CD8-positive, alpha-beta memory T cell (primary cell): ENCODE results near the gene C10orf105. TPM values are rescaled to one million over a fixed set of nuclear protein-coding genes. Genes with fewer than 3 reads are reported as not detected.

Experiments
- CTCF ChIA-PET: fragments of 350-600 bp; sonication (Branson Sonifier 250); formaldehyde crosslinking; loops from one replicate; lab custom pipeline; 2021; ENCODE audit warnings: antibody characterized with exemption; lab: Charles Lee
- POLR2A ChIA-PET: fragments of 350-600 bp; sonication (Branson Sonifier 250); formaldehyde crosslinking; loops from one replicate; lab custom pipeline; 2021; ENCODE audit warnings: antibody characterized with exemption; lab: Charles Lee
- DNase-seq, 5 donors: peaks; one replicate each; pipeline versions ENCODE4 v3.0.0 to v3.0.0-alpha.2; 2020 to 2022; ENCODE audit warnings: mixed read lengths in 1 of 5
- H3K27ac ChIP-seq: one replicate; pipeline ENCODE4 v1.7.0; 2013; ENCODE audit warnings: low read depth, mild to moderate bottlenecking, low read length, moderate library complexity
- H3K27me3 ChIP-seq: 2 replicates; pipeline ENCODE4 v1.7.0; 2013; ENCODE audit warnings: low read length, mild to moderate bottlenecking; ENCODE audit not compliant: insufficient read depth, poor library complexity, severe bottlenecking
- H3K36me3 ChIP-seq: 2 replicates; pipeline ENCODE4 v1.7.0; 2013; ENCODE audit warnings: mild to moderate bottlenecking, low read length, moderate library complexity; ENCODE audit not compliant: insufficient read depth
- H3K4me1 ChIP-seq: 2 replicates; pipeline ENCODE4 v1.7.0; 2013; ENCODE audit warnings: mild to moderate bottlenecking, low read length, moderate library complexity; ENCODE audit not compliant: insufficient read depth
- H3K4me3 ChIP-seq: 2 replicates; pipeline ENCODE4 v1.7.0; 2013; ENCODE audit warnings: mild to moderate bottlenecking, low read length
- H3K9me3 ChIP-seq: 2 replicates; pipeline ENCODE4 v1.7.0; 2013; ENCODE audit warnings: mild to moderate bottlenecking, low read length
- H3K27ac Mint-ChIP-seq, 8 donors: one replicate each; pipeline ENCODE4 v1.8.0; 2020 to 2021; ENCODE audit warnings: mixed read lengths in 8 of 8, mild to moderate bottlenecking in 6 of 8, inconsistent platforms in 3 of 8, moderate library complexity in 3 of 8
- H3K27me3 Mint-ChIP-seq, 2 donors: one replicate each; pipeline ENCODE4 v1.8.0; 2020 to 2021; ENCODE audit warnings: mixed read lengths in 2 of 2, mild to moderate bottlenecking in 1 of 2, moderate library complexity in 1 of 2
- H3K36me3 Mint-ChIP-seq, 3 donors: one replicate each; pipeline ENCODE4 v1.8.0; 2020 to 2021; ENCODE audit warnings: mixed read lengths in 3 of 3, inconsistent platforms in 1 of 3, mild to moderate bottlenecking in 1 of 3
- H3K4me1 Mint-ChIP-seq, 3 donors: one replicate each; pipeline ENCODE4 v1.8.0; 2020 to 2021; ENCODE audit warnings: mixed read lengths in 3 of 3, inconsistent platforms in 1 of 3, mild to moderate bottlenecking in 1 of 3
- H3K4me3 Mint-ChIP-seq, 7 donors: one replicate each; pipeline ENCODE4 v1.8.0; 2020 to 2021; ENCODE audit warnings: mixed read lengths in 7 of 7, mild to moderate bottlenecking in 6 of 7, moderate library complexity in 4 of 7, inconsistent platforms in 2 of 7
- H3K9me3 Mint-ChIP-seq, 5 donors: one replicate each; pipeline ENCODE4 v1.8.0; 2020 to 2022; ENCODE audit warnings: mixed read lengths in 5 of 5, mild to moderate bottlenecking in 3 of 5, moderate library complexity in 2 of 5, inconsistent platforms in 1 of 5
- polyA plus RNA-seq: library from polyadenylated mRNA; unstranded; fragments of 300-500 nt; fragmentation: Illumina TruSeq; gene quantifications from one replicate; pipeline ENCODE4 v1.2.3, GENCODE V29; 2021
- total RNA-seq, 2 experiments: library from RNA; stranded (reverse); gene quantifications; one replicate each; pipeline ENCODE4 v1.2.3, GENCODE V29; 2021

Gene C10orf105
- total and polyA plus RNA-seq, 3 experiments from 2014 or later, result 0.04 to 0.23 (median 0.11) TPM

GRCh38 chr10:71754562-71754961 is 35.0 kb upstream of the C10orf105 start:
- Mint-ChIP-seq H3K27me3 (no peaks in the 10 kb centered on the region), H3K4me1 (peaks cover 75 to 92% (median 82%) of the 10 kb centered on the region in 3 donors), H3K27ac (peak overlapping the region; percentile 54 to 97 (median 90)), H3K9me3 (no peaks in the 10 kb centered on the region), H3K36me3 (peaks cover 2 to 83% (median 16%) of the 10 kb centered on the region in 3 donors), H3K4me3 (peak overlapping the region in 3 of 7 donors; percentile 5 to 79 (median 34))
- H3K4me1 ChIP-seq, result peaks cover 98% of the 10 kb centered on the region
- peaks cover 17% of the 10 kb centered on the region for H3K36me3 ChIP-seq
- no peak overlapping the region for H3K4me3 ChIP-seq
- no peaks in the 10 kb centered on the region for H3K9me3 ChIP-seq
- H3K27ac ChIP-seq, result peak overlapping the region; percentile 48
- ChIA-PET CTCF (interaction anchor here (1.1 to 7.6 kb wide), 3 partner anchors 12 to 28 kb away, joined by 5 to 89 read pairs (median 10); partner anchors contain the start of gene VSIR), POLR2A (interaction anchor here (1.2 to 3.9 kb wide), 3 partner anchors 13 to 18 kb away, joined by 3 to 24 read pairs (median 5); partner anchors contain the start of gene VSIR)
- no peak for DNase-seq
- H3K27me3 ChIP-seq, result no peaks in the 10 kb centered on the region

GRCh38 chr10:71753960-71754505 is 34.5 kb upstream of the C10orf105 start:
- ChIA-PET POLR2A (interaction anchor here (1.2 kb wide), 1 partner anchor 15 kb away, joined by 3 read pairs; no protein-coding TSS in a partner anchor), CTCF (interaction anchor here (7.6 kb wide), 1 partner anchor 20 kb away, joined by 89 read pairs; the partner anchor contains the start of gene VSIR)
- H3K27ac Mint-ChIP-seq, result peak overlapping the region; percentile 71 to 97 (median 91)
- no peaks in the 10 kb centered on the region for H3K27me3 Mint-ChIP-seq
- Histone ChIP-seq H3K27me3 (no peaks in the 10 kb centered on the region), H3K9me3 (no peaks in the 10 kb centered on the region), H3K4me1 (peaks cover 99% of the 10 kb centered on the region), H3K4me3 (no peak overlapping the region), H3K36me3 (peaks cover 17% of the 10 kb centered on the region), H3K27ac (peak overlapping the region; percentile 48)
- peak overlapping the region in 2 of 7 donors; percentile 19 to 79 for H3K4me3 Mint-ChIP-seq
- peaks cover 2 to 78% (median 16%) of the 10 kb centered on the region in 3 donors for H3K36me3 Mint-ChIP-seq
- no peaks in the 10 kb centered on the region for H3K9me3 Mint-ChIP-seq
- no peak for DNase-seq
- peaks cover 80 to 94% (median 87%) of the 10 kb centered on the region in 3 donors for H3K4me1 Mint-ChIP-seq

DNA sequence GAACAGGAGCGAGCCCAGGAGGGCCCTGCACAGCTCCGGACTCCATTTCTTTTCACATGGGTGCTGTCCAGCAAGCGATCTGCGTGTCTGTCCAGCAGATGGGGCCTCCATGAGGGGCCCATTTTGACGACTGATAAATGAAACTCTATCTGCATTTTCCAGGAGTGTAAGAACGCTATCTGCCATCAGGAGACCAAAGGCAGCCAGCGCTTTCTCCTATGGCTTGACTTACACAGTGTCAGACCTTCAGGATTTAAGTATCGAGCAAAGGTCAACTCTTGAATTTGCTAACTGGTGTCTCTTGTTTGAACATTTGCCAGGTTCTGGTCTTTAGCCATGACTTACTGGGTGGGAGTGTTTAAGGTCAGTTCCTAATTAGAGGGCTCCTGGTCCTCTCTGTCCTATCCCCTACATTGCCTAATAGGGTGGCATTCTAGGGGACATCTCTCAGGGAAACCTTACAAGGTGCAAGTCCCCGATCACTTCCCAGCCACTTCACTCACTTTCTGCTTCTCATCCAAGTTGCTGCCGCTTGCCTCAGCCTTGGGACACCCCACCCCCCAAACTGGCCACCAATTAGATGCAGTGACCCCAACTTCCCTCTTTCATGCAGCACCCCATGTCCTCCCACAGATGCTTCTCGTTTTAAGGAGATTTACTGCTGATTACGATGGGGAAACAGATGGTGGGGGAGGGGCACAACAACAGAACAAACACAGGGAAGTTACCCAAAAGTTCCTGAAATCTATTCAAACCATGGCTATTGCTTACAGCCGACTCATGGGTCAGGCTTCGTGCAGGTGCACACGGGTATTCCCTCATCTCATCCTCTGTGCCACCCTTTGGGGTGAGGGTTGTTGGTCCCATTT is 33.7 kb upstream of the C10orf105 start:
- H3K4me3 Mint-ChIP-seq, result peak overlapping the region in 4 of 7 donors; percentile 27 to 64 (median 40)
- CTCF ChIA-PET, result interaction anchor here (1.0 to 7.6 kb wide), 6 partner anchors 9 to 59 kb away, joined by 4 to 89 read pairs (median 6); partner anchors contain the start of gene VSIR

GRCh38 chr10:71752391-71753090 is 33.0 kb upstream of the C10orf105 start:
- Histone ChIP-seq H3K27ac (peak overlapping the region; percentile 48), H3K9me3 (no peaks in the 10 kb centered on the region), H3K4me3 (peak overlapping the region; percentile 9), H3K36me3 (peaks cover 17% of the 10 kb centered on the region), H3K27me3 (no peaks in the 10 kb centered on the region), H3K4me1 (peaks cover 99% of the 10 kb centered on the region)
- Mint-ChIP-seq H3K36me3 (peaks cover 2 to 68% (median 17%) of the 10 kb centered on the region in 3 donors), H3K4me1 (peaks cover 85 to 94% (median 90%) of the 10 kb centered on the region in 3 donors), H3K27ac (peak overlapping the region; percentile 87 to 97 (median 90)), H3K9me3 (no peaks in the 10 kb centered on the region), H3K27me3 (no peaks in the 10 kb centered on the region), H3K4me3 (peak overlapping the region in 6 of 7 donors; percentile 19 to 72 (median 56))
- CTCF ChIA-PET, result interaction anchor here (1.0 to 7.6 kb wide), 7 partner anchors 10 to 59 kb away, joined by 4 to 89 read pairs (median 6); partner anchors contain the start of gene VSIR
- POLR2A ChIA-PET, result interaction anchor here (0.9 to 1.6 kb wide), 7 partner anchors 10 to 44 kb away, joined by 3 to 9 read pairs (median 4); partner anchors contain the start of gene VSIR
- peak in 1 of 5 donors; percentile 45 for DNase-seq

More for the DNA sequence above, 33.7 kb upstream of the C10orf105 start:
- peak overlapping the region; percentile 48 for H3K27ac ChIP-seq
- POLR2A ChIA-PET, result interaction anchor here (1.2 to 1.6 kb wide), 3 partner anchors 20 to 45 kb away, joined by 3 to 9 read pairs (median 4); partner anchors contain the start of gene VSIR
- H3K36me3 Mint-ChIP-seq, result peaks cover 2 to 76% (median 17%) of the 10 kb centered on the region in 3 donors
- peaks cover 99% of the 10 kb centered on the region for H3K4me1 ChIP-seq
- H3K9me3 ChIP-seq, result no peaks in the 10 kb centered on the region
- H3K27me3 Mint-ChIP-seq, result no peaks in the 10 kb centered on the region
- no peaks in the 10 kb centered on the region for H3K27me3 ChIP-seq
- peaks cover 85 to 94% (median 90%) of the 10 kb centered on the region in 3 donors for H3K4me1 Mint-ChIP-seq
- H3K4me3 ChIP-seq, result no peak overlapping the region
- H3K9me3 Mint-ChIP-seq, result no peaks in the 10 kb centered on the region
- peak overlapping the region; percentile 76 to 97 (median 91) for H3K27ac Mint-ChIP-seq
- H3K36me3 ChIP-seq, result peaks cover 17% of the 10 kb centered on the region
- DNase-seq, result no peak

DNA sequence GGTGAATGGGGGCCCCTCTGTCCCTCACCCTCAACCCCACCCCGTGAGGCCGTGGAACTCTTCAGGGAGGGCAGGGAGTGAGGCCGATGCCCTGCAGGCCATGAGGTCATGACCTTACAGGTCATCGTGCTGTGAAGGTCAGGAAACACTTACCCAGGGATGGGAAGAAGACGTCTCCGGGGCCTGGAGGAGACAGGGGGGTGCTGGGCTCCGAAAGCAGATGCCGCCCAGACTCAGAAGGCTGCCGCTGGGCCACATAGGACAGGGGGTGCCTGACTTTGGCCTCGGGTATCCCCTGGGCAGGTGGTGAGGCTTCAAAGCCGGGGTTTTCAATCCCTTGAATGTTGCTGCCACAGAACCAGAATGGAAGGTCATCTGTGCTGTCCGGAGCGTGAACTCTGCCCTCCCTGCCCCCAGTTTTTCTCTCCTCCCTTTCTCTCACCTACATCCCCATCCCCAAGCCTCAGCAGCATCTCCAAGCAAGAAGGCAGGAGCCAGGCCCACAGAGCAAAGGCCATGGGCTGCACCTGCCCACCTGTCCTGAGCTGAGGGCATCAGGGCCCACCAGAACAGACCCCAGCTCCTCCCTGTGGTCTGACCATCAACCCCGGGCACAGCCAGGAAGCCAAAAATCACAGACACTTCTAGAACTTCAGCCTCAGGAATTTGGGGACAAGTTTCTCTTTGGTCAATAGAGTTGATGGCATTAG is 32.1 kb upstream of the C10orf105 start:
- Histone ChIP-seq H3K4me3 (no peak overlapping the region), H3K27ac (no peak overlapping the region), H3K4me1 (peaks cover 99% of the 10 kb centered on the region), H3K27me3 (no peaks in the 10 kb centered on the region), H3K36me3 (peaks cover 17% of the 10 kb centered on the region), H3K9me3 (no peaks in the 10 kb centered on the region)
- Mint-ChIP-seq H3K4me1 (peaks cover 85 to 94% (median 90%) of the 10 kb centered on the region in 3 donors), H3K4me3 (peak overlapping the region in 5 of 7 donors; percentile 19 to 60 (median 56)), H3K9me3 (no peaks in the 10 kb centered on the region), H3K36me3 (peaks cover 2 to 66% (median 17%) of the 10 kb centered on the region in 3 donors), H3K27me3 (no peaks in the 10 kb centered on the region), H3K27ac (peak overlapping the region; percentile 87 to 97 (median 90))
- ChIA-PET CTCF (interaction anchor here (1.3 to 7.6 kb wide), 6 partner anchors 9 to 60 kb away, joined by 4 to 89 read pairs (median 6); partner anchors contain the start of gene VSIR), POLR2A (interaction anchor here (0.9 to 1.6 kb wide), 7 partner anchors 9 to 43 kb away, joined by 3 to 9 read pairs (median 4); partner anchors contain the start of gene VSIR)
- no peak for DNase-seq

DNA sequence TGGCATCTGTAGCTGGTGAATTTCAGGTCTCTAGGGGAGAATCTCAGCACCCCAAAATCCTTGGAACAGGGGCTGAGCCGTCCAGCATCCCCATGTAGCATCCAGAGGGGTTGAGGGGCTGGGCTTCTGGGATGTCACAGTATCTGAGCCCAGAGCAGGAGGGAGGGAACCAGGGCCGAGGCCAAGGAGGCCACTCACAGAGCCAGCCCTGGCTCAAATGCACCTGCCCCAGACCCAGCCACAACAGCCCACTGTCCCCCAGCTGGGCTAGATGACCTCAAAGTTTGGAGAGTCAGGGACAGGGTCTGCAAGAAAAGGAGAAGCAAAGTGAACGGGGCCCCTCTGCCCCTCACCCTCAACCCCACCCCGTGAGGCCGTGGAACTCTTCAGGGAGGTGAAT is 31.4 kb upstream of the C10orf105 start:
- Histone ChIP-seq H3K36me3 (peaks cover 17% of the 10 kb centered on the region), H3K27me3 (no peaks in the 10 kb centered on the region), H3K4me3 (no peak overlapping the region), H3K9me3 (no peaks in the 10 kb centered on the region), H3K4me1 (peaks cover 99% of the 10 kb centered on the region), H3K27ac (no peak overlapping the region)
- ChIA-PET CTCF (interaction anchor here (1.0 kb wide), 2 partner anchors 10 to 22 kb away, joined by 4 to 5 read pairs; partner anchors contain the start of gene VSIR), POLR2A (interaction anchor here (1.0 kb wide), 1 partner anchor 24 kb away, joined by 4 read pairs; no protein-coding TSS in a partner anchor)
- Mint-ChIP-seq H3K4me1 (peaks cover 85 to 94% (median 90%) of the 10 kb centered on the region in 3 donors), H3K36me3 (peaks cover 0 to 60% (median 14%) of the 10 kb centered on the region in 3 donors), H3K27me3 (no peaks in the 10 kb centered on the region), H3K27ac (peak overlapping the region; percentile 54 to 99 (median 94)), H3K4me3 (peak overlapping the region in 4 of 7 donors; percentile 43 to 68 (median 62)), H3K9me3 (no peaks in the 10 kb centered on the region)
- no peak for DNase-seq
